ENCODE data around the gene GRHPR. TPM values are rescaled to one million over a fixed set of nuclear protein-coding genes. Genes with fewer than 3 reads are reported as not detected.

GRHPR gene
- total and polyA plus RNA-seq, 2 of the 4 experiments (the other 2 are of a cell fraction), result 182 to 191 TPM

GRCh38 chr9:37466037-37466709, 43.7 kb downstream of the GRHPR start:
- Histone ChIP-seq H3K4me2 (ENCODE audit: low read depth, low read length) (peak overlapping the region; percentile 76), H3K79me1 (ENCODE audit: low read depth in 1 of 2, low read length in 2 of 2) (peaks cover 0 to 30% of the 10 kb centered on the region in 2 experiments; a peak in 2 of 4 replicates), H3K9me3 (ENCODE audit: control insufficient read depth, insufficient read depth, low read length) (no peaks in the 10 kb centered on the region), H2BK15ac (ENCODE audit: low read depth, low read length) (peak overlapping the region; percentile 47; the same call in 1 of the 3 replicates), H4K8ac (ENCODE audit: low read depth in 2 of 2, low read length in 2 of 2) (peak overlapping the region; percentile 85 to 94), H4K5ac (ENCODE audit: low read depth, low read length) (peak overlapping the region; percentile 73), H4K91ac (ENCODE audit: insufficient read depth, low read depth, low read length) (peak overlapping the region; percentile 79), H2BK120ac (ENCODE audit: low read depth, low read length) (peak overlapping the region; percentile 16), H3K9me1 (ENCODE audit: insufficient read depth, low read length) (no peaks in the 10 kb centered on the region; the same call in none of the 2 replicates), H4K20me1 (ENCODE audit: insufficient read depth, low read length) (peaks cover 7% of the 10 kb centered on the region; the same call in 1 of the 2 replicates), H3K56ac (ENCODE audit: extremely low read depth, insufficient read depth, low read length) (peak overlapping the region; percentile 83), H3K9ac (ENCODE audit: low read depth, low read length) (peak overlapping the region; percentile 92), H2BK5ac (ENCODE audit: low read depth, low read length, poor library complexity, severe bottlenecking) (peak overlapping the region; percentile 78), H2AFZ (replicated peaks; ENCODE audit: low read length, poor library complexity) (peak overlapping the region; percentile 95), H3K36me3 (ENCODE audit: control insufficient read depth, insufficient read depth, low read length) (no peaks in the 10 kb centered on the region), H3K27ac (ENCODE audit: insufficient read depth, low read length) (peak overlapping the region; percentile 88), H2AK9ac (replicated peaks; ENCODE audit: low read depth, low read length, poor library complexity) (peak overlapping the region; percentile 77), H3K14ac (replicated peaks; ENCODE audit: low read depth, low read length) (peak overlapping the region; percentile 53), H3K4me1 (ENCODE audit: control insufficient read depth, insufficient read depth, low read length) (no peaks in the 10 kb centered on the region; the same call in none of the 2 replicates), H3K18ac (ENCODE audit: low read depth, low read length) (no peak overlapping the region), H3K23ac (ENCODE audit: low read depth, low read length) (peak overlapping the region; percentile 69), H2BK20ac (ENCODE audit: low read depth, low read length) (no peak overlapping the region), H2AK5ac (ENCODE audit: low read depth, low read length) (peak overlapping the region; percentile 4; the same call in 1 of the 2 replicates), H3K4me3 (ENCODE audit: insufficient read depth, low read depth, low read length) (peak overlapping the region; percentile 76), H3K4ac (ENCODE audit: low read depth, low read length) (peak overlapping the region; percentile 83), H3K27me3 (ENCODE audit: control insufficient read depth, insufficient read depth, low read length) (no peaks in the 10 kb centered on the region)
- CTCF ChIA-PET, result interaction anchor here (0.6 kb wide), 1 partner anchor 32 kb away, joined by 3 read pairs; no protein-coding TSS in a partner anchor
- dilution Hi-C loops (cut with HindIII; ENCODE audit: low sequenced_read_pairs, unreplicated experiment) (no loop called here), in situ Hi-C loops (cut with MboI; ENCODE audit: low sequenced_read_pairs) (no loop called here), intact Hi-C loops (cut with micrococcal nuclease) (no loop called here)
- POLR2A ChIA-PET (ENCODE audit: unreplicated experiment), result interaction anchor here (0.9 kb wide), 1 partner anchor 21 kb away, joined by 3 read pairs; no protein-coding TSS in a partner anchor
- ATAC-seq (ENCODE audit: low read depth) (peak; percentile 25), DNase-seq (no peak)
- BruUV-seq (replicated peaks), result no TSS peak
- WGBS, 2 experiments (ENCODE audit: extremely low coverage in 2 of 2, insufficient read length in 1 of 2), result 0% methylated on average over 10 of the region's 47 CpGs; no CpG with 5 or more reads in 1 of the 2 experiments
- TF ChIP-seq POLR2A (IDR thresholded peaks at IDR 0.05; ENCODE audit: low read depth, low read length), result peak; percentile 64; the same call in 1 of the 2 replicates
- 0 out of 2 replicates have a peak, but pooled peaks have one; percentile 23 for TF ChIP-seq MAZ (IDR thresholded peaks at IDR 0.05; ENCODE audit: borderline replicate concordance, low read depth, low read length)
- TF ChIP-seq RAD21 (IDR thresholded peaks at IDR 0.05; ENCODE audit: low read length), result no peak
- TF ChIP-seq, protein P1, sequence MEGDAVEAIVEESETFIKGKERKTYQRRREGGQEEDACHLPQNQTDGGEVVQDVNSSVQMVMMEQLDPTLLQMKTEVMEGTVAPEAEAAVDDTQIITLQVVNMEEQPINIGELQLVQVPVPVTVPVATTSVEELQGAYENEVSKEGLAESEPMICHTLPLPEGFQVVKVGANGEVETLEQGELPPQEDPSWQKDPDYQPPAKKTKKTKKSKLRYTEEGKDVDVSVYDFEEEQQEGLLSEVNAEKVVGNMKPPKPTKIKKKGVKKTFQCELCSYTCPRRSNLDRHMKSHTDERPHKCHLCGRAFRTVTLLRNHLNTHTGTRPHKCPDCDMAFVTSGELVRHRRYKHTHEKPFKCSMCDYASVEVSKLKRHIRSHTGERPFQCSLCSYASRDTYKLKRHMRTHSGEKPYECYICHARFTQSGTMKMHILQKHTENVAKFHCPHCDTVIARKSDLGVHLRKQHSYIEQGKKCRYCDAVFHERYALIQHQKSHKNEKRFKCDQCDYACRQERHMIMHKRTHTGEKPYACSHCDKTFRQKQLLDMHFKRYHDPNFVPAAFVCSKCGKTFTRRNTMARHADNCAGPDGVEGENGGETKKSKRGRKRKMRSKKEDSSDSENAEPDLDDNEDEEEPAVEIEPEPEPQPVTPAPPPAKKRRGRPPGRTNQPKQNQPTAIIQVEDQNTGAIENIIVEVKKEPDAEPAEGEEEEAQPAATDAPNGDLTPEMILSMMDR (conservative IDR thresholded peaks at IDR 0.05; ENCODE audit: low read depth, low read length), result no peak
- TF ChIP-seq MXI1 (IDR thresholded peaks at IDR 0.05; ENCODE audit: borderline replicate concordance, low read depth, low read length), result no peak
- no peak for TF ChIP-seq ELK1 (IDR thresholded peaks at IDR 0.05; ENCODE audit: borderline replicate concordance, low read depth, low read length)
- no peak for TF ChIP-seq MAFK (IDR thresholded peaks at IDR 0.05; ENCODE audit: low read depth, low read length)
- no peak for TF ChIP-seq NFE2L2 (IDR thresholded peaks at IDR 0.05; ENCODE audit: low read depth, low read length)
